ENCODE measurements around the gene TAF9.

TAF9 gene

DNA sequence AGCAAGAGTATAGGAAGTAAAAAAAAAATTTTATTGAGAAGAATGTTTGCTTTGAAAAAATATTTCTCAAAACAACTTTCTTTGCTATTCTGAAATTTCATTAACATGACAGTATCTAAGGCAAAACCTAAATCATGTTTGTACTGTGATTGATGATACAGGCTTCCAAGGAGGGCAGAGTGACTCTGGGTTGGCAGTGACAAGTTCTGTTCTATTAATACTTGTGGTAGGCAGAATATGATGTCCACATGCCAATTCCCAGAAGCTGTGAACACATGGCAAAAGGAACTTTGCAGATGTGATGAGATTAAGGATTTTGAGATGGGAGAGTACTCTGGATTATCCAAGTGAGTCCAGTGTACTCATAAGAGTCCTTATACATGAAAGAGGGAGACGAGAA lies 53.3 kb downstream of the TAF9 start (continued):
- TF ChIP-seq ZNF8 (CRISPR knock-in tag; IDR thresholded peaks at IDR 0.05): no peak

All from SK-N-SH treated with all-trans-retinoic acid at 6 μM for 48 hours (cell line).